Stimulated activated CD8-positive, alpha-beta memory T cell treated with anti-CD3 and anti-CD28 coated beads, Interleukin-4, amount 100 ng/mL, for 24 hours (primary cell): Measurements from ENCODE around the gene FZD4.
"Not testable (repeated sequence)": the region's sequence is repeated elsewhere in the genome, so short reads cannot be mapped to it uniquely, and the experiment has no call there.

Source experiments
- DNase-seq: peaks from one replicate; pipeline ENCODE4 v3.0.0-alpha.2; 2020; ENCODE audit warnings: low read depth

Gene FZD4

DNA sequence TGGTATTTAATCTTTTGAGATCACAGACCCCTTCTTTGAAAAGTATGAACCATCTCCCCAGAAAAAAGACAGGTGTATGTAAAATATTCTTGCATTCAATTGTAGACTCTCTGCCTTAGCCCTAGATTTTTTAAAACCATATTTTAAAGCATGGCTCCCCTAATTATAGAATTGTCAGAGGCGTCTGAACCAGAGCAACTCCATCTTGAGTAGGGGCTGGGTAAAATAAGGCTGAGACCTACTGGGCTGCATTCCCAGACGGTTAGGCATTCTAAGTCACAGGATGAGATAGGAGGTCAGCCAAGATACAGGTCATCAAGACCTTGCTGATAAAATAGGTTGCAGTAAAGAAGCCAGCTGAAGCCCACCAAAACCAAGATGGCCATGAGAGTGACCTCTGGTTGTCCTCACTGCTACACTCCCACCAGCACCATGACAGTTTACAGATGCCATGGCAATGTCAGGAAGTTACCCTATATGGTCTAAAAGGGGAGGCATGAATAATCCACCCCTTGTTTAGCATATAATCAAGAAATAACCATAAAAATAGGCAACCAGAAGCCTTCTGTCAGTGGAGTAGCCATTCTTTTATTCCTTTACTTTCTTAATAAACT, 17.9 kb downstream of the FZD4 start:
- not testable (repeated sequence) for DNase-seq

DNA sequence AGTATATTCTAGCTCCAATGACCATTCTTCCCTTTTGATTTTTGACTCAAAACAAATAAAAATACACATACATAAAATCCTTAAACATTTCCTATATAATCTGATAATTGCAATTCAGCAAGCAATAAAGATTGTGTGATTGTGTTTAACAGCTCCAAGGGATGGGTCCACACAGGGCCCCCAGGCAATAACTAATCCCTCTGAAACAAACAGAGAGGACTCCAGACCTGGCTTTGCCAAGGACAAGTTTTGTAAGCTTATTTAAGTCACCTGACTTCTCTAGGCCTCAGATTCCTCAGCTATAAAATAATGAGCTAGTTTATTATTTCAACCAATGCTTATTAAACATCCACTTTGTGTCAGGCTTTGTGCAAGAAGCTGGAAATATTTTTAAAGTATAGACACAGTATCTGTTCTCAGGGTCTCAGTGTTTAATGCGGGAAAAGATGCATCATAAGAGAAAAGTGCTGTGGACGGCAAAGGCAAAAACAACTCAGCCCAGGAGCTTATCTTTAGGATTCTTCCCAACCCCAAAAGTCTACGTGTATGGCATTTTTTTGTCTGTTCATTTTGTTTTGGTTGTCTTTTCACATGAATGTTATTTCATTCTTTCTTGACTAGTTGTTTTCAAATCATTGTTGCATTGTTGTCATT, 20.1 kb downstream of the FZD4 start:
- DNase-seq = no peak

DNA sequence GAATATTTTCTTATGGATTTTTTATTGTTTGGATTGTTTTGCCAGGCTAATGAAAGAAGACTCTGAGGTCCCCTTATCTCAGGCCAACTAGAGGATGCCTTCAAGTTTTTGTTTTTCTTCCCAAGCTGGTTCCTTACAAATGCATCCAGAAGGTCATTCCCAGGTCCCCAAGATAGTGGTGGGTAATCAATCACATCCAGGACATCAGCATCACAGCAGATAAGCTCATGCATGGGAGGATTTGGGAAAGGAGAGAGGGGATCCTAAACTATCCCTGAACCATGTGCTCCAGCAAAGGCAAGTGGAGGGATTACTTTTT, 20.7 kb downstream of the FZD4 start:
- DNase-seq = no peak

DNA sequence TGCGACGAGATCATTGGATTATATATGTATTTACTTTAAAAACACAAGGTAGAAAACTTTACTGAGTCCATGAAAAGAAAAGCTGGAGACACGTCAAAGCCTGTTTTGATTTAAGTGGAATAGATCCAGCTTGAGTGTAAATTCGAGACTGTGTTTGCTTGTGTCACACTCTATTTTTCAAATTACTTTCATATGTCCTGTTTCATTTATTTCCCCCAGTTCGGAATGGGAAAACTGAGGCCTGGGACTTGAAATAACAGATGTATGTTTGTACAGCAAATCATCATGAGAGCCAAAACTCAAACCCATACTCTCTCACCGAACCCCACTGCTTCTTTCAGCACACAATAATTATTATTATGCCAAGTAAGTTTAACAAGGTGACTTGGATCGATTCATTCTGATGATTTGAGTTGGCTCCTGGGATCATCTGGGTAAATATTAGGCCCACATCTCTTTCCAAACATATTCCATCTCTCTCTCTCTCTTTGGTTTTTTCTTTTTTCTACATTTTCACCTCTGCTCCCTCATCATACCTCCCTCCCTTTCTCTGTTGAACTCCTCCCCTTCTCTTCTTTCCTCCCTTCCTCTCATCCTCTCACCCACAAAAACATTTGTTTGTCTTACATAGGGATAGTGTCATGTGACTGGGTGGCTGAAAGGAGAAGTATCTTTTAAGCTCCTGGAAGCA, 21.2 kb downstream of the FZD4 start:
- no peak for DNase-seq

DNA sequence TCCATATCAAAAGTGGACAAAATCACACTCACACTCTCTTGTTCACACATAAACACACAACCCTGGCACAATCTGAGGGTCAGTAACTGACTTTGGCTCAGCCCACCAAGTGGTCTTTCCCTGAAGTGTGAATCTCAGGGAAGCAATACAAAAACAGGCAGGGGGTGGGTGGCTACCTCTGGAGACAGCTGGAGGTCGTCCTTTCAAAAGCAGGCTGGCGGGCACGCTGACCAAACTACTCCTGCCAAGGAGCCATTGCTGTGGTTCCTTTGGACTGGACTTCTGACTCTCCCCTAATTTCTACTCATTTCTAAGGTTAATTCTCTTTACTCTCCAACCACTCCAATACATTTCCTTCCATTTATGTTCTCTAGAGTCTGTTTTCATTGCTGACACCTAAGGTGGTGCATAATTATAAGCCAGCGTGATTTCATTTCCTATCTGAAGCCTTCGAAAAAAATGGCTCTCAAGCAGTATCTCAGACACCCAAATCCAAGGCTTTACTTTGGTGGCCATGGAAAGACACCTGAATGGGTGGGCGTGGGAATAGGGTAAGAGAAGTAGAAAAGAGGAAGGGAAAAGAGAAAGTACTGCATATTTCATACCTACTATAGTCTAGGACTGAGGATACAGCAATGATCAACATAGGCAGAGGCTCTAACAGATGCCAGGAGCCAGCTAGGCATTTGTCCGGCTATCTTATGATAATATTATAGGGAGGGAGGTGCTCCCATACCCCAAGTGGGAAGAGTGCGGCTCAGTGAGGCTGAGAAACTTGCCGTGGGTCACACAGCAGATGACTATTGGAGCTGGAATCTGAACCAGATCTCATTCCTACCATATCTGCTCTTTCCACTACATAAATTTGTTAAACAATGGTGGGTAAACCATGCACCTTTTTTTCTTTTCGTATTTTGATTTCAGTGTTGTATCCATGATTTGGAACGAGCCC, 22.0 kb downstream of the FZD4 start:
- DNase-seq = no peak

DNA sequence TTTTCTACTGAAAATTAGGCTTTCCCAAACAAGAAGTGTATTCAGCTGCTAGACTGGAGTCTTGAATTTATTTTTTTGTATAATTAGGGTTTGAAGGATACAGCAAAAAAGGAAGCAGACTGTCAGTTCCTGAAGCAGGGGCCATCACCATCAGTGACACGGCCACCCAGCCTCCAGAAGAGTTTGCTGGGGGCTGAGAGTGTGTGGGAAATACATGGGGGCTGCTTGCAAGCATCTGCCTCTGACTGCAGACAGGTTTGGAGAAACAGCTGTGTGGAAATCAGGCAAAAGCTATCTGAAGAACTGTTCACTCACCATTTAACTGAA, 23.0 kb downstream of the FZD4 start:
- DNase-seq = no peak

DNA sequence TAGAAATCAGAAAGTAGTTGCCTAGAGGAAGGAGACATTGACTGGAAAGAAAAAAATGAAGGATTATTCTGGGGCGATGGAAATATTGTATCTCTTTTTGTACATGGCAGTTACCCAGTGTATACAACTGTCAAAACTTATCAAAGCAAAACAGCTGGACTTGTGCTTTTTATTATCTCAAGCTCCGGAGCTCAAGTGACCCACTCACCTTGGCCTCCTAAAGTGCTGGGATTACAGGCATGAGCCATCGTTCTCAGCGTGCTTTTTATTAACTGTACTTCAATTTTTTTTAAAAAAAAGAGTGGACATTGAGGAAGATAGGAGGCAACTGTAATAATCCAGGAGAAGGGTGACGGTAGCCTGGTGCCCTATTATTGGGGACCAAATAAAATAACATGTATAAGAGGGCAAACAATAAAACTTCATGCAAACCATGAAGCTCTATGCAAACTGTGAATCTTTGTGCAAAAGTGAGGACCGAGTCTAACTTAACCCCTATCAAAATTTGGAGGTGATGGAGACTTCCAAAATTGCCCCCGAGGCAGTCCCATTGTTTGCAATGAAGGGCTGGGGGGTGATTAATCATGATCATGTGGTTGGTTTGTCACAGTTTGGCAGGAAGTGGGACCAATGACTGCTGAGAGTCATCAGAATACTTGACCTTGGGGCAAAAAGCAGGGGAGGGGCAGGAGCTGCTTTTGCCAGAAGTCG, 23.5 kb downstream of the FZD4 start:
- no peak for DNase-seq

DNA sequence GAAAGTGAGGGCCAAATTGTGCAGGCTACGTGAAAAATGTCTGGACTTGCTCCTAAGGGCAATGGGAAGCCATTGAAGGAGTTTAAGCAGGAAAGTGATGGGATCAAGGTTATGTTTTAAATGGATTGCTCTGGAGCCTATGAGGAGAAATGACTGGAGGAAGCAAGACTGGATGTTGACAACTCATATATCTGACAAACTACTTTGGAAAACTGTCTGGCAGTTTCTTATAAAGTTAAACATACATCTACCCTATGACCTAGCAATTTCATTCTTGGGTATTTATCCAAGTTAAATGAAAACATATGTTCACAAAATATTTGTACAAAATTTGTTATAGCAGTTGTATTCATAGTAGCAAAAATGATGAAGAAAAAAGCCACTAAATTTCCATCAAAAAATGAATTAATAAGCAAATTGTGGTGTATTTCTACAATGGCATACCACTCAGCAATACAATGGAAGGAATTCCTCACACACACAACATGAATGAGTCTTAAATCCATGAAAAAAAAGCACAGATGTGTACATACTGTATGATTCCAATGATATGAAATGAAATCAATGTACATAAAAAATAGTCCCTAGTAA, 24.1 kb downstream of the FZD4 start:
- no peak for DNase-seq

DNA sequence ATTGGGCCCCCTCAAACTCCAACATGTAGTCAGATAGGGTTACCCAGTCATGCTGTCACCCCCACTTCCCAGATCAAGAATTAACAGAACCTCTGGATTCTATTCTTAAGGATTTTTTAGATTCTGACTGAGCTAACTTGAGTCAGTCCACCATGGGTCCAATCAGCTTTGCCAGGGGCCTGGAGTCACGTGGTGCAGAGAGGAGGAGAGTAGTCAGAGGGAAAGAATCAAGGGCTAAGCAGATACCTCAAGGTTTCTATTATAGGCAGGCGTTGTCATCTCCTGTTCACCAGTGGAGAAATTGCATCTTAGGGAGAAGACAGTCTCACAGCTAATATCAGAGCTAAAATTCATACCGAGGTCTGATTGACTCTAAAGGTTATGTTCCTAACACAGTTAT, 28.2 kb downstream of the FZD4 start:
- DNase-seq = no peak

DNA sequence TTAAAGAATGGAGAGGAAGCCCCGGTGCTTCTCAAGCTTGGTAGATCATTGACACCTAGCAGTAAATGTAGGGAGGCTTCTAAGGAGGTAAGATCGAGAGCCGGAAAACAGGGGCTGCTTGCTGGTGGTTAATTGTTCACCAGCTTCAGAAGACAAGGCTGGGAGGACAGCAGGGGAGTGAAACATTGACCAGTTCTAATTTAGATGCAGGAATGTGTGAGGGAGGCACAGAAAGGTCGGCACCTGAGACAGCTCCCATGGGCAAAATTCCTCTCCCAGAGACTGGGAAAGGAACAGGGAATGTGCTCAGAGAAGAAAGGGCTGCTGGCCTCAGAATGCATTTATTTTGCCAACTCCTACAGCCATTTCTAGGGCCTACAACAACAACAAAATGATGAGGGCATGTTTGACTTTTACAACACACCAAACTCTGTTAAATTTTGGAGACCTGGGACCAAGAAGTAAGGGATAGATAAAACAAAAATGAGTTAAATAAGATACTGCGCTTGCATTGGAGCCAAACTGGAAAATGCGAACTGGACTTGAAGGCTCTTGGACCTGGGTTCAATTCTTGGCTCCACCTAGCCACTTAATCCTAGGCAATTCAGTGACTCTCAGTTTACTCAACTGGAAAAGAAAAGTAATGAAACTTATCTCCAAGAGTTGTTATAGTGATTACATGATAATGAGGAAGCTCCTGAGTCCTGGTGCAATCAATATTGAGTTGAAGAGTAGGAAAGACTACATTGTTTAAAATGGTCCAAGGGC, 31.0 kb downstream of the FZD4 start:
- no peak for DNase-seq

DNA sequence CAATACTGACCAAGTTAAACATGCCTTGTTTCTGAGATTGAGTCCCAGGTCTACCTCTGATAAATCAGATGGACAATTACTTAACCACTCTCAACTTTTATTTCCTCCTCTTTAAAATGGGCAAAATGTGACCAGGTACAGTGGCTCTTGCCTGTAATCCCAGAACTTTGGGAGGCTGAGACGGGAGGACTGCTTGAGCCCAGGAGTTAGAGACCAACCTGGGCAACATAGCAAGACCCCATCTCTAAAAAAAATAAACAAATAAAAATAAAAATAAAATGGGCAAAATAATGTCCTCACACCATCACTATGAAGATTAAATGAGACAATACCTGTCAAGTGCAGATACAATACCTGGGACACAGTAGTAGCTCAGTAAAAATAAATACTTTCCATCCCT, 33.0 kb downstream of the FZD4 start:
- no peak for DNase-seq

DNA sequence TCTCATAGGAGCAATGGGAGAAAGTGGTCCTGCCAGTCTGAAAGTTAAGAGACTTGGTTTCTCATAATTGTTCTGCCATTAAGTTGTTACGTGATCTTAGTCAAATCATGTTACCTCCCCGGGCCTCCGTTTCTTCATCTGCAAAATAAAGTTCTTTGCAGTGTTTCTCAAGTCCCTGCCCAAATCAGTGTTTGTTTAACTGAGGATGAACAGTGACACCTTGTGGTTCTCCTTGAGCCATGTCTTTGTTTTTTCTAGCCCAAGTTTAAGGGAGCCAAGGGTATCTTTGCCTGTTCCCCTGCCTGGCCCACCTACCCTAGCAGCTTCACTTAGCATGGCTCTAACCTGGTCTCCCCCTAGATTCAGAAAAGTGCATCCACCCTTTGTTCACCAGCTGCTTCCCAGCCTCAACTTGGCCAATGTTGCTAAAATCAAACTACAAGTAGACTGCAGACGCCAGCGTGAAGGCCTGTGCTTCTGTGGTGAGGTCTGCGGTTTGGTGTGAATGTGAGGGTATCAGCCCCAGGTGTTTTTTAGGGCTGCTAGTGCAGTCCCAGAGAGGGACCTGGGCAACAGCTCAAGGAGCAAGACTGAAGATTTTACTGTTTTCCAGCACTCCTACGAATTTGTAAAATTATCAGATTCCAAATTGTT, 35.5 kb downstream of the FZD4 start:
- no peak for DNase-seq

DNA sequence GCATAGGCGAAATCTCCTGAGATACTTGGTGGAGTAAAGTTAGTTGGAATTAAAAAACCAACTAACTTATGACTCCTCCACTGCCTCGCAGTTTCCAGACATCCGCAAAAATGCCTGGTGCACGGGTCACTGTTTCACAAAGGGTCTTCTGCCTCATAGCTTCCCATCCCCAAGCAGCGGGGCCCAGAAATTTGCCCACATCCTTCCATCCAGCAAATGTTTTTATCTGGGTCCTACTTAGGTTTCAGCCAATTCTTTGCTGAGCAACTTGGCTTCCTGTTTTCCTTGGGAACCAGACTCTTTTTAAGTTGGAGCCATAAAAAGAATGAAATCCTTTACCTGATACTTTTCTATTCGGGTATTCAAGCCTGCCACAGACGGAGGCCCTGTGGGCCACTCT, 36.2 kb downstream of the FZD4 start:
- DNase-seq = no peak

DNA sequence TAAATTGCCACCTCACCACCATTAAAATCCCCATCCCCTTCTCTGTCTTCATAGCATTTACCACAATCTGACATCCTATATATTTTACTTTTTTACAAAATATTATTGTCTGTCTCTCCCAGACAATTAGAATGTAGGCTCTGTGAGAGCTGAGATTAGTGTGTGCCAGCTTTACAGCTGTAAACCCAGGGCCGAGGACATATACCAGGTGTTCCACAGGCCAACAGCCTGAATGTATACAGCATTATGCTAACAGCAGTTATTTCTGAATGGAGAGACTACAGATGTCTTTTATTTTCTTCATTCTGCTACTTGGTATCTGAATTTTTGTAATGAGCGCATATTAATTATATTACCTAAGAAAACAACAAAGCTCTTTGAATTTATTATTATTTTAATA, 36.7 kb downstream of the FZD4 start:
- DNase-seq = no peak

DNA sequence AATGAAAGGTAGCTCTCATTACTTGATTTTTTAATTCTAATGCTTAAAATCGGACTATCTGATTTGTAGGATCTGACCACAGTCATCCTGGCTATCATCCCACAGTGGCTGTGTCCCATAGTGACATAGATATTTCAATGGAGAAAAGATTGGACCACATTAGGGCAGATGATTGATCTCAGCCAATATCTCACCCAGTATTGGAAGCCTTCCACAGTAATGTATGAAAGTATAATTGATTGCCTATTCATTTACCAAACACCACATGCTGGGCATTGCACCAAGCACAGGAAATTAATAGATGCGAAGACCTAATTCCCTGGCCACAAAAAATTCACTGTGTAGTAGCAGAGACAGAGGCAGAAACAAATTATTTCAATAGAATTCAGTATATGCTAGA, 37.6 kb downstream of the FZD4 start:
- DNase-seq = no peak

DNA sequence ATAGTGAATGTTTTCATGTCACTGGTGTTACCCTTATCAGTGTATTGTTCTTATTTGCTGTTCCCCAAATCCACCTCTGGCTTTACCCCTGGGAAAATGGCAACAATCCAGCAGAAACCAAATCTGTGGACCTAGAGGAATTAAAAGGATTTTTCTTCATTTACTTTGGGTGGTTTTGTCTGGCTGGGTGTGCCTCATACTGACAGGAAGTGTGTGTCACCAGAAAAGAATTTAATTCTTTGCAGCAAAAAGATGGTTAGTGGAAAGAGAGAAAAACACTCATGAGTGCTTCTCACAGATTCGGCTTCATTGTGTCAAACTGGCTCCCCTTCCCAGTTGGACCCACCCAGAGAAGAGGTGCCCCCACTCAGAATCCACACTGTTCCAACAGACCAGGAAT, 38.9 kb downstream of the FZD4 start:
- DNase-seq = no peak

DNA sequence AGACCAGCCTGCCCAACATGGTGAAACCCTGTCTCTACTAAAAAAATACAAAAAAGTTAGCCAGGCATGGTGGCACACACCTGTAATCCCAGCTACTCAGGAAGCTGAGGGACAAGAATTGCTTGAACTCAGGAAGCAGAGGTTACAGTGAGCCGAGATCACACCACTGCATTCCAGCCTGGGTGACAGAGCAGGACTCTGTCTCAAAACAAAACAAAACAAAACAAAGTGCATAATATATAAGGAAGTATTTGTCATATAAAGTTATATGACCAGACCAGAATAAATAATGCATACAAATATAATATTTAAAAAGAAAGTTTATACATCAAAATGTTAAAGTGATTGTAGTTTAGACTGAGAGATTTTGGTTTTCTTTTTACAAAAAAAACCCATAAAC, 39.3 kb downstream of the FZD4 start:
- not testable (repeated sequence) for DNase-seq

DNA sequence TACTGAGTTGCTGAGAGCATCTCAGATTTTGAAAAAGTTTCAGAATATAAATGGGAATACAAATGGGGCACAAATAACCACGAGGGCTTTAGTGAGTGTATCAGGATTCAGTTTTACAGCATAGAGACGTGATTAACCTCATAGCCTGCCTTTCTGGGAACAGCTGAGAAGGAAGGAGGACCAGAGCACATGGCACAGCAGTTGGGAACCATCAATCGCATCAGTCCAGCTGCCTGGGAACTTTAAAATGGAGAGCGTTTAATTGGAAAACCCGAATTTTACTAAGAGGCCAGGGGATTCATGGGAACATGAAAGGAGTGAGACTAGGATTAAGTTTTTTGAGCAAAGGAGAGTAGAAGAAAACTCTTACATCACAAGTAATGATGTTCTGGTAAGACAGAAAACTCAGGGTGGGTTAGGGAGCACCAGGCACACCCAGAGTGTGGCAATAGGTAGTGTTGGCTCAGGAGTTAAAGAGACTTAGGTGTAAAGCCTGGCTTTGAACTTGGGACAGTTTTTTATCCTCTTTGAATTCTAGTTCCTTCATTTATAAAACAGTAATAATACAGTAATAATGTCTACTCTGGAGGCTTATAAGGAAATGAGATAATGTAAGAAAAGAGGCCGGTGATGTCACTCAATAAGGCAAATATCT, 40.2 kb downstream of the FZD4 start:
- no peak for DNase-seq

DNA sequence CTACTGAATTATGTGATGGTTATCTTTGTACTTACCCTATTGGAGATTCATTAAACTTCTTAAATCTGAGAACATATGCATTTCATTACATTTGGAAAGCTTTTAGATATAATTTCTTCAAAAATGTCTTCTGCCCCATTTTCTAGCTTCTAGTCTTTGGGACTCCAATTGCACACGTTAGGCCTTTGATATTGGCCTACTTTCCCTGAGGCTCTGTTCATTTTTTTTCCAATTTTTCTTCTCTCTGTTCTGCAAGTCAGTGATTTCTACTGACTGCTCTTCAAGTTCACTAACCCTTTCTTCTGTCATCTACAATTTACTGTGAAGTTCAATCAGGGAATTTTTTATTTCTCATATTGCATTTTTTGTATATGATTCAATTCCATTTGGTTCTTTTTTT, 43.0 kb downstream of the FZD4 start:
- DNase-seq = no peak

DNA sequence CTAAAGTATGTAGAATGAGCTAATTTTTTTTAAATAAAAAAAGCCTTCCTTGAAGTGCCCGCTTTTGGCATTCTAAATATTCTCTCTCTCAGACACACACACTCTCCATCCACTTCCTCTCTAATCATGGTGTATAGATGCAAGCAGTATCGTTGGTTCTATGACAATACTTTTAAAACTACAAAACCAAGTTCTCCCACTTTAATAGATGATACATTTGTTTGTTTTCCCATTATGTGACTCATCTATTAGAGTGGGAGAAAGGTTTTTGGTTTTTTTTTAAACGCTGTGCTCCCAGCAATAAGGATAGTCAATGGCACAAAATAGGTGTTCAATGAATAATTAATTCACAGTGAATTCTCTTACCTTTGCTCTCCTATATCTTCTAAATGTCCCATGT, 44.6 kb downstream of the FZD4 start:
- no peak for DNase-seq
